MM.1S (cell line): ENCODE measurements around the gene RERE.

Source experiments
- DNase-seq: peaks from one replicate; pipeline ENCODE4 v3.0.0-alpha.2; 2015
- H2AFZ ChIP-seq: fragments of 300-600 bp; sonication (generic); 2 replicates; pipeline ENCODE4 v1.6.0; 2016; ENCODE audit warnings: antibody characterized with exemption, low read length
- H3F3A ChIP-seq: fragments of 300-600 bp; sonication (generic); 2 replicates; pipeline ENCODE4 v1.6.1; 2016; ENCODE audit warnings: mild to moderate bottlenecking, antibody characterized with exemption, low read length, moderate library complexity, mixed read lengths; ENCODE audit not compliant: insufficient read depth
- H3K27ac ChIP-seq: fragments of 300-600 bp; sonication (generic); 2 replicates; pipeline ENCODE4 v1.5.1; 2016; ENCODE audit warnings: mild to moderate bottlenecking, low read length
- H3K27me3 ChIP-seq: fragments of 300-600 bp; sonication (generic); replicated peaks from 2 replicates; pipeline ENCODE4 v1.6.0; 2016; ENCODE audit warnings: low read length; ENCODE audit not compliant: insufficient read depth
- H3K36me3 ChIP-seq: fragments of 300-600 bp; sonication (generic); replicated peaks from 2 replicates; pipeline ENCODE4 v1.6.1; 2016; ENCODE audit warnings: mild to moderate bottlenecking, low read length, mixed read lengths; ENCODE audit not compliant: insufficient read depth
- H3K4me1 ChIP-seq: fragments of 300-600 bp; sonication (generic); 2 replicates; pipeline ENCODE4 v1.6.1; 2016; ENCODE audit warnings: low read length, mixed read lengths
- H3K4me2 ChIP-seq: fragments of 300-600 bp; sonication (generic); 2 replicates; pipeline ENCODE4 v1.6.0; 2016; ENCODE audit warnings: low read depth, low read length
- H3K4me3 ChIP-seq: fragments of 300-600 bp; sonication (generic); 2 replicates; pipeline ENCODE4 v1.5.1; 2016; ENCODE audit warnings: low read length, mixed read lengths
- H3K79me2 ChIP-seq: fragments of 300-600 bp; sonication (generic); 2 replicates; pipeline ENCODE4 v1.6.1; 2016; ENCODE audit warnings: mixed run types, low read length, mixed read lengths
- H3K9ac ChIP-seq: fragments of 300-600 bp; sonication (generic); 2 replicates; pipeline ENCODE4 v1.6.1; 2016; ENCODE audit warnings: low read length, mixed read lengths
- H3K9me2 ChIP-seq: fragments of 300-600 bp; sonication (generic); replicated peaks from 2 replicates; pipeline ENCODE4 v1.6.1; 2016; ENCODE audit warnings: mild to moderate bottlenecking, low read length, mixed read lengths; ENCODE audit not compliant: insufficient read depth
- H3K9me3 ChIP-seq: fragments of 300-600 bp; sonication (generic); replicated peaks from 2 replicates; pipeline ENCODE4 v1.6.1; 2016; ENCODE audit warnings: mild to moderate bottlenecking, low read length, mixed read lengths; ENCODE audit not compliant: insufficient read depth
- H4K20me1 ChIP-seq: fragments of 300-600 bp; sonication (generic); 2 replicates; pipeline ENCODE4 v1.6.1; 2016; ENCODE audit warnings: mild to moderate bottlenecking, low read length, moderate library complexity, mixed read lengths; ENCODE audit not compliant: insufficient read depth
- EZH2 ChIP-seq: fragments of 300-600 bp; sonication (generic); optimal IDR thresholded peaks from 2 replicates; pipeline ENCODE3; 2017; ENCODE audit warnings: low read depth, mild to moderate bottlenecking, antibody characterized with exemption, low read length, mixed read lengths
- EZH2phosphoT487 ChIP-seq: fragments of 300-600 bp; sonication (generic); IDR thresholded peaks from 2 replicates; pipeline ENCODE4 v1.6.1; 2018; ENCODE audit warnings: antibody characterized with exemption, low read length
- TF ChIP-seq, protein P1 (sequence below): fragments of 300-600 bp; sonication (generic); IDR thresholded peaks from 2 replicates; pipeline ENCODE4 v1.5.1; 2016; ENCODE audit warnings: antibody characterized with exemption, low read length, mixed read lengths

RERE gene

DNA sequence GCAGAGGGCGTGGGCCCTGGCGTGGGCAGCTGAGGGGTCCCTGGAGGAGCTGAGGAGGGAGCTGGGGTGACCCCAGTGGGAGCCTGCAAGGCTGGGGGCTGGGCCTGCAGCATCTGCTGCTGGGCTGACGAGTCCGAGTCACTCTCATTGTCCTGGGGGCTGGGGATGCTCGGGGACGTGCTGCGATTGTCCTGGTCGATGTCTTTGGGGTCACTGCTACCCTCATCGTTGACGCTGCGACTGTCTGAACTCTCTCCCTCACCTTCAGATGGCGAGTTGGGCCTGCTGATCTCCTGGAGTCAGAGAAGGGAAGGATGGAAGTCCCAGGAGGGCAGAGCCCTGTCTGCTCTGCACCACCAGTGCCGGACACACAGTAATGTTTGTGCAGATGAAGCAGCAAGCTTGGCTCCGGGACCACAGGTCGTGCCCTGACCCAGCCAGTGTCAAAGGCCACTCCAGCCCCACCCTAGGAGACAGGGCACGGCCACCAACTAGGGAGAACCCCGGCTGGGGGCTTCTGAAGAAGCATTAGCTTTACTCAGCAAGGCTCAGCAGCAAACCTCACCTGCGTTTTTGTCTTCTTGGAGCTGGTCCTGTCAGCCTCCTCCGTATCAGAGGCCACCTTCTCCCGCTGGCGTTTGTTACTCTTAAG, 456.1 kb downstream of the RERE start:
- no peaks in the 10 kb centered on the region for H4K20me1 ChIP-seq
- H3K9me3 ChIP-seq: no peaks in the 10 kb centered on the region
- no peak overlapping the region for H3K4me2 ChIP-seq
- no peak overlapping the region for H3K27ac ChIP-seq
- no peaks in the 10 kb centered on the region for H3K36me3 ChIP-seq
- H2AFZ ChIP-seq: no peak overlapping the region
- H3K4me1 ChIP-seq: no peaks in the 10 kb centered on the region
- no peaks in the 10 kb centered on the region for H3K27me3 ChIP-seq
- no peak overlapping the region for H3K4me3 ChIP-seq
- DNase-seq: no peak
- H3K9ac ChIP-seq: no peak overlapping the region
- TF ChIP-seq EZH2phosphoT487: no peak
- TF ChIP-seq EZH2: no peak
- TF ChIP-seq, protein P1, sequence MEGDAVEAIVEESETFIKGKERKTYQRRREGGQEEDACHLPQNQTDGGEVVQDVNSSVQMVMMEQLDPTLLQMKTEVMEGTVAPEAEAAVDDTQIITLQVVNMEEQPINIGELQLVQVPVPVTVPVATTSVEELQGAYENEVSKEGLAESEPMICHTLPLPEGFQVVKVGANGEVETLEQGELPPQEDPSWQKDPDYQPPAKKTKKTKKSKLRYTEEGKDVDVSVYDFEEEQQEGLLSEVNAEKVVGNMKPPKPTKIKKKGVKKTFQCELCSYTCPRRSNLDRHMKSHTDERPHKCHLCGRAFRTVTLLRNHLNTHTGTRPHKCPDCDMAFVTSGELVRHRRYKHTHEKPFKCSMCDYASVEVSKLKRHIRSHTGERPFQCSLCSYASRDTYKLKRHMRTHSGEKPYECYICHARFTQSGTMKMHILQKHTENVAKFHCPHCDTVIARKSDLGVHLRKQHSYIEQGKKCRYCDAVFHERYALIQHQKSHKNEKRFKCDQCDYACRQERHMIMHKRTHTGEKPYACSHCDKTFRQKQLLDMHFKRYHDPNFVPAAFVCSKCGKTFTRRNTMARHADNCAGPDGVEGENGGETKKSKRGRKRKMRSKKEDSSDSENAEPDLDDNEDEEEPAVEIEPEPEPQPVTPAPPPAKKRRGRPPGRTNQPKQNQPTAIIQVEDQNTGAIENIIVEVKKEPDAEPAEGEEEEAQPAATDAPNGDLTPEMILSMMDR: no peak
- no peaks in the 10 kb centered on the region for H3K9me2 ChIP-seq
- no peaks in the 10 kb centered on the region for H3F3A ChIP-seq
- H3K79me2 ChIP-seq: no peaks in the 10 kb centered on the region

DNA sequence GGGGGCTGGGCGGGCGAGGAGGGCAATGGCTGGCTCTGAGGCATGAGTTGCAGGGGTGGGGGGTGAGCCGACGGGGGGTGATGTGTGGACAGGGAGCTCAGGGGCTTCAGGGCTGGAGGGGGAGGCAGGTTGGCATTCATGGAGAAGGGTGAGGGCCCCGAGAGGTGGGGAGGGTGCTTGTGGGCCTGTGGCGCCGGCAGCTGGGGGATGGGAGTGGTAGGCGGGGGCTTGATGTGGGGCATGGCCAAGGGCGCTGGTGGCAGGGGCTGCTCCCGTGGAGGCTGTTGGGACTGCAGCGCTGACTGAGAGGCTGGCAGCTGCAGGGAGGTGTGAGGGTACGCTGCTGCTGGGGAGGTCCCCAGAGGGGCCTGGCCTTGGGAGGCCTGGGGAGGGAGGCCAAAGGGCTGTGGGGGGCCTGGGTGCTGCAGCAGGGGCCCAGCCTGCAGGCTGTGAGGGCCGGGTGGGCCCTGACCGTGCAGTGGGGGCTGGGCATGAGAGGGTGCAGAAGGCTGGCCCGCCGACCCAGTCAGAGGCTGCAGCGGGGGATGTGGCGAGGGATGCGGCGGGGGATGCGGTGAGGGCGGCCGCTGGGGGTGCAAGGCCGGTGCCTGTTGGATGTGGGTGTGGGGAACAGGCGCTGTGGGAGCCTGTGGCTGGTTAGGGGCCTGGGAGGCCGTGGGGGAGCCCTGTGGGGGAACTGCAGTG, 456.8 kb downstream of the RERE start:
- Histone ChIP-seq H3K27ac (no peak overlapping the region), H3K9me3 (no peaks in the 10 kb centered on the region), H3K27me3 (no peaks in the 10 kb centered on the region), H3K36me3 (no peaks in the 10 kb centered on the region), H3F3A (no peaks in the 10 kb centered on the region), H3K4me2 (no peak overlapping the region), H3K4me1 (no peaks in the 10 kb centered on the region), H4K20me1 (no peaks in the 10 kb centered on the region), H3K9ac (no peak overlapping the region), H2AFZ (no peak overlapping the region), H3K9me2 (no peaks in the 10 kb centered on the region), H3K79me2 (no peaks in the 10 kb centered on the region), H3K4me3 (no peak overlapping the region)
- DNase-seq: no peak
- TF ChIP-seq EZH2phosphoT487 (no peak), EZH2 (no peak)
- TF ChIP-seq, protein P1: no peak

DNA sequence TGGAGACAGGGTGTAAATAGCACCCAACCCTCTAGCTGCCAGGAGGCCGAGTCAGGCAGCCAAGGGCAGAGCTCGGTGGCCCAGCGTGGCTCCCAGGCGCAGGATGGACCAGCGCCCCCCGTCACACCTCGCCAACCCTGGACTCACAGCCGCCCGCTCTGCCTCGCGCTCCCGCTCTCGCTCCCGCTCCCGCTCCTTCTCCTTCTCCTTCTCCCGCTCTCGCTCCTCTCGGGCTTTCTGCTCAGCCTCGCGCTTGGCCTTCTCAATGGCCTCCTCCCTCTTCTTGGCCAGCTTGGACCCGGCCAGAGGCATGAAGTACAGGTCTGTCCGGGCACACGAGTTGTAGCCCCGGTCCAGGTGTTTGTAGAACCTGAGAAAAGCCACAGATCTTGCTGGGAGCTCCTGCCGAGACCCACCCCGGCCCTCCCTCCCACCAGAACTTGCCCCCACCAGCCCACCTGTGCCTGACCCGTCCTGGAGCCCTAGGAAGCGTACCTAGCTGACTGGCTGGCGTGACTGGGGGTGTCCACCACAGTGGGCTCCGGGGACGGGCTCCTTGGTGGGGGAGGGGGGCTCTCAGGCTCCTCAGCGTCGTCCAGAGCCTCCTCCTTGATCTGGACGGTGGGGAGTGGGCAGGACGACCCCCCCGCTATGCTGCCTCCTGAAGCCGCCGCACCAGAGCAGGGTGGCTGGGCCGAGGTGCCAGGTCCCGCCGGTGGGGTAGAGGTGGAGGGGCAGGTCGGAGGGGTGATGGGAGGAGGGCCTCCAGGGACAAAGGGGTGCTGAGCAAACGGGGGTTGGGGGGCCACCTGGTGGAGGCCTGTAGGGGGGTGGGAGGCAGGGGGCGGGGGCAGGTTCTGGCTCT, 457.6 kb downstream of the RERE start:
- no peak for DNase-seq
- no peaks in the 10 kb centered on the region for H3K79me2 ChIP-seq
- no peak overlapping the region for H3K4me2 ChIP-seq
- TF ChIP-seq EZH2phosphoT487: no peak
- TF ChIP-seq, protein P1: no peak
- TF ChIP-seq EZH2: no peak
- no peak overlapping the region for H3K4me3 ChIP-seq
- no peaks in the 10 kb centered on the region for H3F3A ChIP-seq
- no peaks in the 10 kb centered on the region for H3K4me1 ChIP-seq
- no peaks in the 10 kb centered on the region for H3K27me3 ChIP-seq
- H3K9me3 ChIP-seq: no peaks in the 10 kb centered on the region
- no peak overlapping the region for H3K27ac ChIP-seq
- H3K36me3 ChIP-seq: no peaks in the 10 kb centered on the region
- no peak overlapping the region for H3K9ac ChIP-seq
- H4K20me1 ChIP-seq: no peaks in the 10 kb centered on the region
- no peaks in the 10 kb centered on the region for H3K9me2 ChIP-seq
- H2AFZ ChIP-seq: no peak overlapping the region
